Effector memory CD4-positive, alpha-beta T cell (primary cell): ENCODE data around the gene PLAAT4.

ENCODE experiments used
- DNase-seq, 3 donors: peaks; one replicate each; pipeline ENCODE4 v3.0.0-alpha.2; 2020
- H3K27ac ChIP-seq: 2 replicates; pipeline ENCODE4 v1.7.0; 2013; ENCODE audit warnings: mild to moderate bottlenecking, low read length, moderate library complexity; ENCODE audit not compliant: insufficient read depth, poor library complexity, severe bottlenecking
- H3K27me3 ChIP-seq: replicated peaks from 2 replicates; pipeline ENCODE4 v1.7.0; 2013; ENCODE audit warnings: mild to moderate bottlenecking, low read length; ENCODE audit not compliant: insufficient read depth, control insufficient read depth, poor library complexity, severe bottlenecking
- H3K36me3 ChIP-seq: 2 replicates; pipeline ENCODE4 v1.7.0; 2013; ENCODE audit warnings: mild to moderate bottlenecking, low read length, moderate library complexity; ENCODE audit not compliant: control insufficient read depth, insufficient read depth
- H3K4me1 ChIP-seq: 2 replicates; pipeline ENCODE4 v1.7.0; 2013; ENCODE audit warnings: low read length, mild to moderate bottlenecking; ENCODE audit not compliant: control insufficient read depth, insufficient read depth, poor library complexity, severe bottlenecking
- H3K4me3 ChIP-seq: 2 replicates; pipeline ENCODE4 v1.7.0; 2013; ENCODE audit warnings: low read length, low read depth, mild to moderate bottlenecking; ENCODE audit not compliant: insufficient read depth, poor library complexity, severe bottlenecking
- H3K9me3 ChIP-seq: 2 replicates; pipeline ENCODE4 v1.7.0; 2013; ENCODE audit warnings: mild to moderate bottlenecking, low read length, moderate library complexity; ENCODE audit not compliant: control insufficient read depth

PLAAT4 gene

DNA sequence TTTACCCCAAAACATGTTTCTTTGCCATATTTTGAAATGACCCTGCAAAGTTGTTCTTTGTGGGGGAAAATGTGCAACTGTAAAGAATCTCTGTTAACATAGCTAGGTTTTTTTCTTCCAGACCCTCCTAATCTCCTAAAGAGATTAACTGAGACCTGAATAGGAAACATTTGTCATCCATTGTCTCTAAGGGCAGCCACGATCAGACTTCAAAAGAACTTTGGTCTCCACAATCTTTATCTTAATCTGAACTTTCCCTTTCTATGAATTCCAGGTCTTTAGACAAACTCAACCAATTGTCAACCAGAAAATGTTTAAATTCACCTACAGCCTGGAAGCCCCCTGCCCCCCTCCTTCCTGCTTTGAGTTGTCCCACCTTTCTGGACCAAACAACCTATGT lies 35.4 kb upstream of the PLAAT4 start:
- Histone ChIP-seq H3K27me3 (no peaks in the 10 kb centered on the region), H3K4me3 (no peak overlapping the region), H3K27ac (no peak overlapping the region), H3K9me3 (peaks cover 10% of the 10 kb centered on the region), H3K4me1 (peaks cover 10% of the 10 kb centered on the region), H3K36me3 (no peaks in the 10 kb centered on the region)
- no peak for DNase-seq

DNA sequence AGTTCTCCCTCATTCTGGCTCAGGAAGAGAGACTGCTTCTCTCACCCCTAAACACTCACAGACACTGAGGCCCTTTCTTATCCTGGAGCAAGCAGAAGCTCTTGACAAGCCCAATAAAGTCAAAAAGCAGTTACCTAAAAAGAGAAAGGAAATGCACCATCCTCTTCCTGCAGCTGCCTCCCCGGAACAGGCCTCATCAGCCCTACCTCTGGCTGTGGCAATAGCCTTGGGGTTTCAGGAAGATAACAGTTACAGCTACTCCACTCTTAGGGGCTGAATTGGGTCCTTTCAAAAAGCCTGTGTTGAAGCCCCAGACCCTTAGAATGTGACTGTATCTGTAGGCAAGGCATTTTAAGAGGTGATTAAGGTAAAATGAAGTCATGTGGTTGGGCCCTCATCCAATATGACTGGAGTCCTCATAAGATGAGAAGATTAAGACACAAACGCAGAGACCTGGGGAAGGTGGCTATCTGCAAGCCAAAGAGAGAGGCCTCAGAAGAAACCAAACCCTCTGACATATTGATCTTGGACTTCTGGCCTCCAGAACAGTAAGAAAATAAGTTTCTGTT lies 34.3 kb upstream of the PLAAT4 start:
- Histone ChIP-seq H3K4me1 (peaks cover 10% of the 10 kb centered on the region), H3K27ac (no peak overlapping the region)

DNA sequence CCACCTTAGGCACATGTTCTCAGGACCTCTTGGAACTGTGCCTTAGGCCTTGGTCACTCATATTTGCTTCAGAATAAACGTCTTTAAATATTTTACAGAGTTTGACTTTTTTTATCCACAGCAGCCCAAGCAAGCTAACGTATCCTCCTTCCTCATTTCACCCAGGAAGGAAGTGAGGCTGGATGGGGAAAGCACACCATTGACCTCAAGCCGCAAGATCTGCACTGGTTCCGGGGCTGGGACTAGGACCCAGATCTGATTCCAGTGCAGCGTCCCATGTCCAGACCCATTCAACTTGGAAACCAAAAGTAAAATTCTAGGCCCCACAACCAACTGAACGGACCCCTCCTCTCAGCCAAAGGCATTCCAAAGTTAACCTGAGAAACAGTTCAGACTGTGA lies 33.1 kb upstream of the PLAAT4 start:
- DNase-seq = no peak
- Histone ChIP-seq H3K36me3 (no peaks in the 10 kb centered on the region), H3K9me3 (peaks cover 10% of the 10 kb centered on the region), H3K4me3 (no peak overlapping the region), H3K27ac (no peak overlapping the region), H3K4me1 (peaks cover 10% of the 10 kb centered on the region), H3K27me3 (no peaks in the 10 kb centered on the region)

More for the DNA sequence above, 34.3 kb upstream of the PLAAT4 start:
- Histone ChIP-seq H3K9me3 (peaks cover 10% of the 10 kb centered on the region), H3K36me3 (no peaks in the 10 kb centered on the region), H3K27me3 (no peaks in the 10 kb centered on the region), H3K4me3 (no peak overlapping the region)
- DNase-seq = no peak

DNA sequence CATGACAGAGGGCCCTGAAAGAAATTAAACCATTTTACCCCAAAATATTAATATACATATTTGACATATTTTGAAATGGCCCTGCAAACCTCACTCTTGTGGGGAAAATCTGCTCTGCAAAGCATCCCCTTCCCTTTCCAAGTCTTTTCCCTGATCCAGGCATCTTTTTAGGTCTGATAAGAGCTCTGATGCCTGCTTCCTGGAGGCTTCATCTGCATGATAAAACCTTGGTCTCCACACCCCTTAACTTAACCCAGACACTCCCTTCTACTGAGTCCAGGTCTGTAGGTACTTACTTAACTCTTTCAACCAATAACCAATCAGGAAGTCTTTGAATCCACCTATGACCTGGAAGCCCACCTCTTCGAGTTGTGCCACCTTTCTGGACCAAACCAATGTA lies 32.6 kb upstream of the PLAAT4 start:
- Histone ChIP-seq H3K4me3 (no peak overlapping the region), H3K4me1 (peaks cover 10% of the 10 kb centered on the region), H3K36me3 (no peaks in the 10 kb centered on the region), H3K27me3 (no peaks in the 10 kb centered on the region), H3K27ac (no peak overlapping the region), H3K9me3 (peaks cover 10% of the 10 kb centered on the region)
- DNase-seq = no peak

DNA sequence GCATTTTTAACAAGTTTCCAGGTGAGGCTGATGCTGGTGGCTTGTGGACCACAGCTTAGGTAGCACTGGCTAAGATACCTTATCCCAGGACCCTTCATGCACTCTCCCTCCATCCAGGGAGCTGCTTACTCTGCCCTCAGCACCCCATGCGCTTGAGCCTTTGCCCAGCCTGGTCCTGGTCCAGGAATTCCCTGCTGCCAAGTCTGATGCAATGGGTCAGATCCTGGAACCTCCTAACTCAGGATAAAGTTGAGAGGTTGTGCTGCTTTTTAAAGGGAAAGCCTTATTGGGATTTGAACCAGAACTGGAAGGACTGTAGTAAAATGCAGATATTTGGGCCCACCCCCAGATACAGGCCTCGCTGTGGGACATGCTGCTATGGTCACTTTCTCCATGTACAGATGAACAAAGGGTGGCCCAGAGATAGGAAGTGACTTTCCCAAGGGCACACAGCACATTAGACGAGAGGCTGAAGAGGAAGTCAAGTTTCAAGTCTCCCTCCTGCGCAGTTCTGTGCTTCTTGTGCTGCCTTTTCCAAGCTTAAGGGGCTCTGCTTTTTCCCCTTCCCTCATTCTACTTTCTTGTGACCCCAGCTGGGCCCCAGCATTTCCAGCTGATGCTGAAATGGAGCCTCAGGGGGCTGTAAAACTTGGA lies 31.5 kb upstream of the PLAAT4 start:
- H3K4me3 ChIP-seq = no peak overlapping the region
- DNase-seq = no peak
- H3K4me1 ChIP-seq = peaks cover 10% of the 10 kb centered on the region
- H3K9me3 ChIP-seq = peaks cover 7% of the 10 kb centered on the region
- H3K27ac ChIP-seq = no peak overlapping the region
- no peaks in the 10 kb centered on the region for H3K27me3 ChIP-seq
- no peaks in the 10 kb centered on the region for H3K36me3 ChIP-seq

DNA sequence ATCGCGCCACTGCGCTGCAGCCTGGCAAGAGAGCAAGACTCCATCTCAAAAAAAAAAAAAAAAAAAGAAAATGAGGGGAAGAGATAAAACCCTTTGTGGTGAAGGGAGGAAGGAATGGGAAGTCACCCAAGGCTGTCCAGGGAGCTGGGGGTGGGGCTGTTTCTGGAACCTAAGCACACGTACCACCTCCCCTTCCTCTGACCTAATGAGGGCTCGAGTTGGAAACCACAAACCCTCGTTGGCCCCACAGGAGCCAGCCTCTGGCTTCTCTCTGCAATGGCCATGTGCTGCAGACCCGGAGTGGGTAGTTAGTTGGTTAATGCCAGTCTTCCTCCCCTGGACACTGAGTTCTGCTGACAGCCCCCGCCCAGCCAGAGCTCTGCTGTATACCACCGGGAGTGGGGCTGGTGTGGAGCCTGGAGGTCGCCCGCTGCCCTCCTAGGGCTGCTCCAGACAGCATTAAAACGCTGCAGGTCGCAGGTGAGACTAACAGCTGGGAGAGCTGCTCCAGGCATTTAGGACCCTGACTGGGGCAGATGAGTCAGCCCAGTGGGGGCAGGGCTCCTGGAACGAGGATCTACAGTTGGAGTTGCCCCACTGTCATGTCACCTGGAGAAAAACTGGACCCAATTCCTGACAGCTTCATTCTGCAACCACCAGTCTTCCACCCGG lies 30.6 kb upstream of the PLAAT4 start, which contains the start of gene LGALS12:
Gene LGALS12, plus strand, starts transcription at position 228 of the 672 bp plus-strand sequence. Its CDS starts 375 bp downstream, at position 603.
- Histone ChIP-seq H3K4me3 (no peak within 1 kb of the TSS), H3K9me3 (no peaks in the 10 kb centered on the region), H3K36me3 (no peaks in the 10 kb centered on the region), H3K27ac (no peak within 1 kb of the TSS), H3K4me1 (peaks cover 10% of the 10 kb centered on the region), H3K27me3 (no peaks in the 10 kb centered on the region)
- no peak for DNase-seq

DNA sequence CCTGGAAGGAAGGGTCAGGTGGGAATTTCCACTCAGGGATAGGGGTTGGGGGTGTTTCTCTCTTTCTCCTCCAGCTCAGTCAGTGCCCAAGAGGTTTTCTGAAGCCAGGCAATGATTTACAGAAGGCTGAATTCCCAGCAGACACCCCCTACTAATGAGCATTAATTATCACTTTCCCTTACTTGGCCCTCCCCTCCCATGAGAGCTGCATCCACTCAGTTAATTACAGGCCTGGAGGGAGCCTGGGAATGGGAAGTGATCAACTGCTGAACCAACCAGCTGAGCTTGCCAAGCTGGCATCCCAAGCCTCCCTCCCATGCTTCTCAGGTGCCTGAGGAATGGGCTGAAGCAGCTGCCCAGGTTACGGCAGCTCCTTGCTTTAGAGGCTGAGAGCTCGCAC lies 29.7 kb upstream of the PLAAT4 start:
- peaks cover 10% of the 10 kb centered on the region for H3K4me1 ChIP-seq
- no peak overlapping the region for H3K4me3 ChIP-seq
- no peak for DNase-seq
- H3K9me3 ChIP-seq = no peaks in the 10 kb centered on the region
- H3K27ac ChIP-seq = no peak overlapping the region
- no peaks in the 10 kb centered on the region for H3K27me3 ChIP-seq
- H3K36me3 ChIP-seq = no peaks in the 10 kb centered on the region

DNA sequence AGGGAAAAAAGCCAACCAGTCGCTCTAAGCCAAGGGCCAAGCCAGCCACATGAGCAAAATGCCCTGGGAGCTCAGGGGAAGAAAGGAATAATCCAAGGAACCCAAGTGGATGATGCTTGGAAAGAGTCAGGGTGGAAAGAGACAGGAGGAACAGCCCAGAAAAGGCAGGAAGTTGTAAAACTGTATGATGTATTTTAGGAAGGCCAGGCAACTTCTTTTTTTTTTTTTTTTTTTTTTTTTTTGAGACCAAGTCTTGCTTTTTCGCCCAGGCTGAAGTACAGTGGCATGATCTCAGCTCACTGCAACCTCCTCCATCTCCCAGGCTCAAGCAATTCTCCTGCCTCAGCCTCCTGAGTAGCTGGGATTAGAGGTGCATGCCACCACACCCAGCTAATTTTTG lies 29.1 kb upstream of the PLAAT4 start:
- Histone ChIP-seq H3K4me3 (no peak overlapping the region), H3K27ac (no peak overlapping the region), H3K4me1 (peaks cover 4% of the 10 kb centered on the region)

DNA sequence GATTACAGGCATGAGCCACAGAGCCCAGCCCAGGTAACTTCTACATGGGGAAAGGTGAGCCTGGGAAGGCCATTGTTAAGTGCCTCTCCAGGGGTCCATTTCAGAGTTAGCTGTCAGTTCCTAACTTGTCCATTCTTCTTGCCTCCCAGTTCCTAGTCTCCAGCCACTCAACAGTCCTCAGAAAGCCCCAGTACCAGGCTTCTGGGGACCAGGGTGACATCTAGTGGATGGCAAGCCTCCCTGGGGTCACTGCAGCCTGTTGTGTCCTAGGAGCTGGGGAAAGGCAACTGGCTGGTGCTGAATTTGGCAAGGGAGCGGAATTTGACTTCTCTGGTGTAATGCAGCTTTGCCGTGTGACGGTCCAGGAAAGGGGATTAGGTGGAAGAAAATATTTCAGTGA lies 28.6 kb upstream of the PLAAT4 start:
- H3K27ac ChIP-seq = no peak overlapping the region
- H3K27me3 ChIP-seq = no peaks in the 10 kb centered on the region
- no peak for DNase-seq
- no peak overlapping the region for H3K4me3 ChIP-seq
- no peaks in the 10 kb centered on the region for H3K36me3 ChIP-seq
- H3K4me1 ChIP-seq = peaks cover 3% of the 10 kb centered on the region
- no peaks in the 10 kb centered on the region for H3K9me3 ChIP-seq

More for the DNA sequence above, 29.1 kb upstream of the PLAAT4 start:
- H3K27me3 ChIP-seq = no peaks in the 10 kb centered on the region
- no peaks in the 10 kb centered on the region for H3K36me3 ChIP-seq
- H3K9me3 ChIP-seq = no peaks in the 10 kb centered on the region
- no peak for DNase-seq

DNA sequence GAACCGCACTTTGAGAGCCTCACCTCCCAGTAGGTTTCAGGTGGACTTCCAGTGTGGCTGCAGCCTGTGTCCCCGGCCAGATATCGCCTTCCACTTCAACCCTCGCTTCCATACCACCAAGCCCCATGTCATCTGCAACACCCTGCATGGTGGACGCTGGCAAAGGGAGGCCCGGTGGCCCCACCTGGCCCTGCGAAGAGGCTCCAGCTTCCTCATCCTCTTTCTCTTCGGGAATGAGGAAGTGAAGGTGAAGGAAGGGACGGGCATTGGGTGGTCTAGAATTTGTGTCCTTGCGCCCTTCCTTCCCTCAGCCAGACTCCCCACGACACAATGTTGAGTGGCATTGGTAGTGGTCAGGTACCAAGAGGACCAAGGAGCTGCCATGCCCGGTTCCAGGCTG lies 27.9 kb upstream of the PLAAT4 start:
- no peaks in the 10 kb centered on the region for H3K9me3 ChIP-seq
- no peaks in the 10 kb centered on the region for H3K36me3 ChIP-seq
- H3K27me3 ChIP-seq = no peaks in the 10 kb centered on the region
- no peak overlapping the region for H3K27ac ChIP-seq
- no peak for DNase-seq
- H3K4me3 ChIP-seq = no peak overlapping the region
- H3K4me1 ChIP-seq = peaks cover 3% of the 10 kb centered on the region
